Midbrain (tissue), 1 donor: Measurements from ENCODE around the gene SYPL1.
A peak's percentile ranks its signal among the peaks of the same experiment; 100 is the strongest.

ENCODE experiments used
- DNase-seq: peaks from one replicate; lab custom pipeline; 2025; lab: John Stamatoyannopoulos, UW

The SYPL1 gene

DNA sequence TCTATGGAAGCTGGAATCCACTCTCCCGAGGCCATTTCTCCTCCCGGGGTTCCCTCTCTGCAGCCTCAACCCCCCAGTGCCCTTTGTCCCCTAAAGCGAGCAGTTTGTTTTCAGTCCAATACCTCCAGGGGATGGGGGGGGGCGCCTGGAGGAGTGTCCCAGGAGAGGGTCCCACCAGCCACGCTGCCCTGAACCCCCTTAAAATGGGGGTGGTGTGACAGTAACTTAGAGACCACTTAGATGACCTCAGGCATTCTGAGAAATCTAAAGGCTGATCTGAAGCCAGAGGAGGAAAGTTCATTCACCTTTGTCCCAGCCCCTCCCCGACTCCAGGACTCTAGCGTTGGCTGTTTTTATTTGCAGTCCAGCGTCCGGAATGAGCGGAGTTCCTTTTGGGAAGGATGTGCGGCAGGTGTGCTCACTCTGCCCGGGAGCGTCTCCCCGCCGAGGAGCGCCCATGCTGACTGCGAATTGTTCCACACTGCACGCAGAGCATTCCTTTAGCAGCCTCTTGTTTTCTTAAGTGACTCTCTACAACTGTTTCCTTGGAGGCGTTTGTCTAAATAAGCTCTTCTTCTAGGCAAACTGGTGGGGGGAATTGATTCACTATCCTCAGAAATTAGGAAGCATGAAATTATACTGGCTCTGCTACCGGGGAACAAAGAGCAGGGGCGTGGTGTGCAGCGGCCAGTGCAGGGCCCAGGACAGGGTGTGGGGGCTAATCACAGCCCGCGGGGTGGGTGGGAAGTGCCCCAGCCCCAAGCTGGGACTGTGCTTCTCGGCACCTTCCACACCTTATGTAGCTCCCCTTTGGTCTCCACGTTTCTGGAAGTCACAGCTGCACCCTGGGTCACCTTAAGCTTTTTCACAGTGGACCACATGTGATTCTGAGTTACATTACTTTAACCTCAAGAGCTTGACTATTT lies 46.3 kb downstream of the SYPL1 start:
- no peak for DNase-seq

DNA sequence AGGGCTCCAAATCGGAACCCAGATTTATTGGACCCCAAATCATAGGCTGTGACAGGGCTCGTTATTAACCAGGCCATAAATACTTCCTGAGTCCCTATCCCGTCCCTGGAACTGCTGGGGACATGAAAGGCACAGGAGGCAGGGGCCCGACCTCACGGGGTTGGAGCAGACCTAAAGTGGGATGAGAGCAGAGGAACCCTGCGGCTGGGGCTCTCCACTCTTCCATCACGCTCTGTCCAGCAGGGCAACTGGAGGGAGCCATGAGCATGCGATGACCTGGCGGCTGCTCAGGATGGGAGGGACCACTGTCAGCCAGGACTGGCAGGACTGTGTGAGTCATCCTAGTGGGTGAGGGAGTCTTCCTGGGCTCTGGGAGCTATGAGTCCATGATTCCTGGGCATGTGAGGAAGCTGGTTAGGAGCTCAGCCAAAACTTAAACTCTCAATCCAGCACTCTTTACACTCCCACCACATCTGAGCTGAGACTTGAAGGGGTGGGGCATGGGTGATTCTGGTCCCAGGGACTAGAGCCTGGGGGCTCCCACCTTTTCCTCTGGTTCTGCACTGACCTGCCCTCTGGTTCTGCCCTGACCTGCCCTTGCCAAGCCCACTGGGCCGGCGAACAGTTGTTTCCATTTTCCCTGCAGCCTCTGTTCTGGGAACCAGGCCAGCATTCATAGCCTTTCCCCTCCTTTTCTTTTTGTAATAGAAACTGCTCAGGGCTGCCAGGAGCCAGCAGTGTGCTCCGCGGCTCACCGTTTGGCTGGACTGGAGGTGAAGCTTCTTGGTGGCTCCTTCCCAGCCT lies 47.1 kb downstream of the SYPL1 start:
- DNase-seq, result peak; percentile 87

DNA sequence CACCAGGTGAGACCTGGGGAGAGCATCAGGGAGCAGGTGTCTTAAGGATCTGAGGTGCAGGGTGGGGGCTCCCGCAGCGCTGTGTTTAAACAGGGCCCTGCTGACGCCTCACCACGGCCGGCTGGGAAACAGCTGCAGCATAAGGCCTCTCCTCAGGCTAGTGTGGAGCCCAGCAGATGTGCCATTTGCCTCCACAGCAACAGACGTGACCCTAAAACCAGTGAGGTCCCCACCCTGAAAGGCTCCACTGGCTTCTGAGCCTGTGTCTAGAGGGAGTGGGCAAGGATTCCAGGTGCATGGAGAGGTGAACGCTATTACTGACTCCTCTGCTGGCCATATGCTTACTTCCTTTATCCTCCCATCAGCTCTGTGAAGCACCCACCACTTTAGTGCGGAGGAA lies 47.8 kb downstream of the SYPL1 start:
- DNase-seq, result no peak

DNA sequence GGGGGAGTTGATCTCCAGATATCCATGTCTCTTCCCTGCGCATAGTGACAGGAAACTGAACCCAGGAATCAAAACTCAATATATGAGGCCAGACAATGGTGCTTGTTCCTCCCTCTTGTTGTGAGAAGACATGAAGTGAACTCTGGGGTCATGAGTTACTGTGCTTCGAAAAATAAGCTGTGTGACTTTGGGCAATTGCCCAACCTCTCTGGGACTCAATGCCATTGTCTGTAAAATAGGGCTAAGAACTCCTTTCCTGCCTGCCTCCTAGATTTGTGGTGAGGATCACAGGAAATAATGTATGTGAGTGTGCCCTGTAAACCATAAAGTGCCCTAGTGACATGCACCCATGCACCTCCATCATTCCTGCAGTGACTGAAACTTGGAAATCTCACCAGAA lies 48.4 kb downstream of the SYPL1 start:
- DNase-seq, result no peak

DNA sequence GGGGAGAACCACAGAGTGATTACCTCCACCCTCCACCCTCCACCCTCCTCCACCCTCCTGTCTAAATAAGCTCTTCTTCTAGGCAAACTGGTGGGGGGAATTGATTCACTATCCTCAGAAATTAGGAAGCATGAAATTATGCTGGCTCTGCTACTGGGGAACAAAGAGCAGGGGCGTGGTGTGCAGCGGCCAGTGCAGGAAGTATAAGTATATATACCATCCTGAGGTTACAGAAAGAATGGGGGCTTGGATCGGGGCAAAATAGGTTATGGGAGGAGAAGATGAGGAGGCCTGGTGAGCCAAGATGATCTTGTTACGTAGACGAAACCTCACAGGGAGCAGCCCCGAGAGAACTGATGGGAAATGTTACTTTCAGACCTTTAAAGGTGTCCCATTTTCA lies 49.1 kb downstream of the SYPL1 start:
- DNase-seq, result no peak

DNA sequence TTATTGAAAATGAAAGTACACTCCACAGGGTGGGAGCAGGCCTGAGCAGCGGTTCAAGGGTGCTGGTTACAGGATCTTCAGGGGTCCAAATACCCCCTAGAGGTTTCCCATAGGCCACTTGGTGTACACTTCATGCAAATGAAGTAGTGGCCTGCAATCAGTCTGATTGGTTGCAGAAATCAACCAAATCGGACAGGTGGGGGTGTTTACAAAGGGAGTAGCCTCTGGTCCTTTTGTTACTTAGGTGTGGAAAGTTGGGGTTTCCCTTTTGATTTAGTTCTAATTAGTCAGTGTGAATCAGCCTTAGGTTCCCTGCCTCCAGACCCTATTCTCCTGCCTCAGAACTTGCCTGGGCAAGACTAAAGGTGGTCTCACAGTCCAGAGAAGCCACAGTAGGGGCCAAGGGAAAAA lies 49.6 kb downstream of the SYPL1 start:
- DNase-seq, result no peak

DNA sequence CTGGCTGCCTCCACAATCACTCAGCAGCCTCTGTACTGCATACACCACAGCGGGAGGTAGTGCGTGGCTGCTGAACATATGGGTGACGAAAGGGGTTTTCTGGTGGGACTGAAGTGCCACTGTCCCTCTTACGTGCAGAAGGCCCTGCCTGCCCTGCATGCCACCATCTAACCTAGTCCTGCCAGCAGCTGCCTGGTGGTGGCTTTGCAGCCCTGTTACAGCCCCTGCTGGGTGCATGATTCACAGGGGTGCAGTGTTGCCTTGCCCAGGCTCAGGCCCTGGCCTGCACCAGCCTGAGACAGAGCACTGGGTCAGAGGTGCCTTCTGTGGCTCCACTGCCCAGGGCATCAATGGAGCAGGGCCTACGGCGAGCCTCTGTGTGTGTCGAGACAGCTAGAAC lies 50.1 kb downstream of the SYPL1 start:
- no peak for DNase-seq

DNA sequence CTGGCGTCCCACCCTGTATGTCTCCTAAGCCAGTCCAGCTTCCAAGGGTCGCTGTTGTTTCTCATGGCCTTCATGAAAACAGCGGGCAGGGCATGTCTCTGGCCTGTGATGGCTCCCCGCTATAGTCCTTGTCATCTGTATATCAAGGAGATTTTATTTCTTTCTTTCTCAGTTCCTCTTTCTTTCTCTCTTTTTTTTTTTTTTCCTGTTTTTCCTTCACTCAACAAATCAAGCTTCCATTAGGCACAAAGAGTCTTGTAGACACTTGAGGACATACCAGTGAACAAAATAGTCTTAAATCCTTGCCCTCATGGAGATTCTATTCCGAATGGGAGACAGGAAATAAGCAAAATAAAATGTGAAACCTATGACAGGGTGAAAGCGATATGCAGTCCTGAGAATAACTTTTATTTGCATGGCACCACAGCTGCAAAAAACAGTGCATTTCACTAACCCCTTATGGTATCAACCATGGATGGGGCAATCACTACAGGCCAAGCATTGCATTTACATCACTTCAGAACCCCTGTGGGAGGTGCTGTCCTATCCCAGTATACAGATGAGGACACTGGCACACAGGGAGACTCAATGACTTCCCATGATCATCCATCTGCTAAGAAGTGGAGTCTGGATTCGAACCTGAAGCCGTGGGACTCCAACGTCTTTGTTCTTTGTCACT lies 50.7 kb downstream of the SYPL1 start:
- no peak for DNase-seq

DNA sequence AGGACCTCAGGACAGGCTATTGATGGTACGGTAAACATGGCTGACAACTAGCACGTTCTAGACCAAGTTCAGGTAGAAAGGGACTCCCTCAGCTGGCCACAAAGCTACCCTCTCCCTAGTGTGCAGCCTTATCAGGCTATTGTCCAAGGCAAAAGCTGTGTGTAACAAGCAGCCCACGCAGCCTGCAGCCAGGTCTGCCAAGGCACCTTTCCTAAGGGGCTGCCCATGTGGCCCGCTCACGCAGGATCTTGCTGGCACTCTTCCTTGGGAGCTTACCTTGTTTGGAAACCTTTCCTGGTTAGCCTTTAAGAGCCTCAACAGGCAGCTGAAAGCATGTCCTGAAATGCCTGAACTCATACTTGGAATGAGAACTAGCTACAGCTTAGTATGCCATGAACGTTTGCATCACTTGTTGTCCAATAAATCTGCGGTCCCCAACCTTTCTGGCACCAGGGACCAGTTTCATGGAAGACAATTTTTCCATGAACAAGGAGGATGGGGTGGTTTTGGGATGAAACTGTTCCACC lies 51.7 kb downstream of the SYPL1 start:
- no peak for DNase-seq

DNA sequence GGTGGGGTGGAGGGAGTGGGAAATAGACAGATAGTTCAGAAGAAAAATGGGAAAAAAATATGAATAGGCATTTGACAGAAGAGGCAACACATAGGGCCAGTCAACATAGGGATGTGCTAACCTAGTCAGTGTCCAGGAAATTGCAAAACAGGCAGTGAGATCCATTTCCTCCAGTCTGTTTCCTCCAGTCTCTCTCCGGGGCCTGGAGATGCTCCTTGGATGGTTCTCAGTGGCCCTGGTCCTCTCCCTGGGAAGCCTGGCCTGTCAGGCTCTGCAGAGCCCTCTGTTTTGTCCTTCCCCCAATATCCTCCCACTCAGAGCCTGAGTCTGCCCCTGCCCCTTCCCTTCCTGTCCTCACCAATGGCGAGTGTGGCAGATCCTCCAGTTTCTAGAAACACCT lies 52.6 kb downstream of the SYPL1 start:
- no peak for DNase-seq

DNA sequence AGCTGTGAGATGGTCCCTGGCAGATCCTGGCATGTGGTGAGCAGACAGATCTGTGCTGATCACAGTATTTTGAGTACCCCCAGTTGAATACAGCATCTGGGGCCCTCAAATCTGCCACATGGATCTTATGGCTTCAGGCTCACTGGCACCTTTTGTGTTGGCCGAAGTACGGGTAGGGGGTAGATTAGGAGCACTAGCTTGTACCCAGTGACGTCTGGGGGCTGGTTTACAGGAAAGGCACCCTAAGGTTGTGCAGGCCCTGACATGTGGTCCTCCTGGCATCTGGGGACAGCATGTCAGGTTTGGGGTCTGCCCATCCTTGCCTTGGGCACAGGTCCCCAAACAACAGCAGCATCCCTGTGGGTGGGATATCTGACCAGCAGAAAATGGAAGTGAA lies 53.2 kb downstream of the SYPL1 start:
- peak; percentile 49 for DNase-seq

DNA sequence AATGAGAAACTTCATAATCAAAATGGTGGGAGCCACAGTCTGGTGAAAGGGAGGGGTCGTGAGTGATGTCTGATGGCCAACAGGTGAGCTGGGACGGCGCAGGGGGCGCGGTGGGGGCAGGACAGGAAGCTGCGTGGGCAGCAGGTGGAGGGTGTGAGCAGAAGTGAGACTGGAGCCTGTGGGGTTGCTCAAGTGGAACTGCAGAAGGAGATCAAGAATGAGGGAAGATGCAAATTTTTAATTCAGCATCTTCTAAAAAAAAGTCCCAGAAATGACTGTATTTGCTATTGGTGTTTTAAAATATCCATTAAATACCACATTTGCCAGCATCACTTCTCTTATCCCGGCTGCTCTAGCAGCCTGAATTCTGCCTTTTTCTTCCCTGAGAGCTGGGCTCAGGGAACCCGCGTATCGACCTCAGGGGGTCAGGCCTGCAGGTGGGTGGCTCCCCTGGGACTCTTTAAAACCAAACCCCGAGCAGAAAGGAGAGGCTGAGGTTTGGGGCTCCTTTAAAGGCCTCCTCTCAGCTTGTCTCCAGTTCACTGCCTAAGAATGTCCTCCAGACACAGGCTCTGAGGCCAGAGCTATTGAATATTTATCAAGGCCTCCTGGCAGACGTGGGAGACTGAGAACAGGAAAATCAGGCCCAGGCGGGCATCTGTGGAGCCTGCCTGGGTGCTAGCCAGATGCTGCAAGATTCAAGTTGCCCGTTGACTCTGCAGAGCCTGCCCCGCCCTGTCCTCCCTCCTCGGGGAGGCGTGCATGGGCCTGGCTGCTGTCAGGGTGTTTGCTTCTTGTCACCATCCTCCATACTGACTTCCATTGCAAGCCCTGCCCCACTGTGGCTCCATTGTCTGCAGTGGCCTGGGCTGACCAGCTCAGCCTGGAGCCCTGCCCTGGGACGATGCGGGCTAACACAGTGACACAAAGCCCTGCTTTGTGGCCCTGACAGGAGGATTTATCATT lies 53.9 kb downstream of the SYPL1 start:
- DNase-seq, result peak; percentile 87

DNA sequence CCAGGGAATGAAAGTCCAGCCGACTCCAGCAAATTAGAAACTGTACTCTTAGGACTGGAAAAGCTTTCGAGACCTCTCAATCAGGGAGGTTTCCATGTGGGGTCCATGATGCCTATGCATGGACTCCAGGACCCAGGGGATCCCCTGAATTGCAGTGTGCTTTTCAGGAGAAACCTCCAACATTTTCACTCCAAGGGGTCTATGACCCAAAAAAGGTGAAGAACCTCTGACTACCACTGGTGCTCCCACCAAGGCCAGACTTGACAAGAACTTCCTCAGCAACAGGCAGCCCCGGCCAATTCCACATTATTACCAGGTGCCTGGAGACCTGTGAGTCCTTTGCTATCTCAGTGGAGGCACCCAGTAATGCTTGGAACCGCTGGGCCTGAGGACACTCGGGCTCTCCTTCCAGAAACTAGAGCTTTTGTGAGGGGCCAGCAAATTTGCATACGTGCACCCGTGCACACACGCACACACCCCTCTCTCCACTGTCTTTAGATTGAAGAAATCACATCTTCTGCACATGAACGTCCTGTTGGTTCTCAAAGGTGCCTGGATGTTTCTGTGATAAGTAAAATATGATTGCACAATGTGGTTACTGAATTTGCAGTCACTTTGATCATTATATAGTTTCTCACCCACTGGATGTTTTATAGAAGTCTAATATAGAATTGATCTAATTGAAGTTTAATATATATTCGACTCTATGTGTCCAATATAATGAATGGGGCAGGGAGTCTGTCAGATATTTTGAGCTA lies 54.7 kb downstream of the SYPL1 start:
- DNase-seq, result no peak

DNA sequence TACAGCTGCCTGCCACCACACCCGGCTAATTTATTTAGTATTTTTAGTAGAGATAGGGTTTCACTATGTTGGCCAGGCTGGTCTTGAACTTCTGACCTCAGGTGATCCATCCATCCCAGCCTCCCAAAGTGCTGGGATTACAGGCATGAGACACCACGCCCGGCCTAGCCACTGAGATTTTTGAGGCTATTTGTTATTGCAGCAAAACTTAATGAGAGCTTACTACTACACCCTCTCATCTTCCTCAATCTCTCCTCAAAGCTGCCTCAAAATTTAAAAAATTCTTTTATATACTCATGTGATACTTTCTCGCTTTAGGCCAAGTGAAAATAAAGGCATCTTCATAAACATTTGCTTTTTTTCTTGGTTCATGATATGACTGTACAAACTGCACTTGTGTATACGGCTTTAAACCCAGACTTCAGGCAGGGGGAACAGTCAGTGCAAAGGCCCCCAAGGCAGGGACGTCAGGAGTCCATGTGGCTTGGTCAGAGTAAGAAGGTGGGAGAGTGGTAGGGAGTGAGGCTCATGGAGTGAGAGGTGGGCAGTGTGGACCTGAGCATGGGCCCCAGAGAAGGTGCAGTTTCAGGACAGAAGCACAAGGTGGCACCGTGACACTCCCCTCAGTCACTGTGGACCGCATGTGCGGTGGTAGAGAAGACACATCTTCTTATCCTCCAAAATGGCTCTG lies 55.5 kb downstream of the SYPL1 start:
- peak; percentile 85 for DNase-seq

DNA sequence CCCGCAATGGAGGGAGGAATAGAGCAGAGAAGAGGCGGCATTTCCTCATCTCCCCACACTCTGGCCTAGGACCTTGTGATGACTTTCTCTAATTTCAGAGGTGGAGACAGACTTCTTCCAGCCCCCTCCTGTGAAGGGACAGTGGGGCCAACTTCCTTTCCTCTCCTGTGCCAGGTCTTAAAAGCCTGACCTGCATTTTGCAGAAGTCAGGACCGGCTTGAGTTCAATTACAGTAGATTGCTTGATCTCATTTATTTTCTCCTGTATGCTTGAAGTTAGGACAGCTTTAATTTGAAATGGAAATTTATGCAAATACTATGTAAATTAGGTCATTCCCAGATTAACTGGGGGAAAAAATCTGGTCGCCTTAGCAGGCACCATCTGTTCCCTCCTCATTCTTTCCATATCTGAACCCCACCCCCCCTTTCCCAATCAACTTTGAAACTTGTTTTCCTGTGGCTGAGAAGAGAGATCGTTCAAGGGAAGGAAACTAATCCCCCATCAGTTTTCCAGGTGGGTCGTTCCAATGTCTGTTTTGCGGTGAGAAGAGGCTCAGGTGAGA lies 57.1 kb downstream of the SYPL1 start:
- no peak for DNase-seq

DNA sequence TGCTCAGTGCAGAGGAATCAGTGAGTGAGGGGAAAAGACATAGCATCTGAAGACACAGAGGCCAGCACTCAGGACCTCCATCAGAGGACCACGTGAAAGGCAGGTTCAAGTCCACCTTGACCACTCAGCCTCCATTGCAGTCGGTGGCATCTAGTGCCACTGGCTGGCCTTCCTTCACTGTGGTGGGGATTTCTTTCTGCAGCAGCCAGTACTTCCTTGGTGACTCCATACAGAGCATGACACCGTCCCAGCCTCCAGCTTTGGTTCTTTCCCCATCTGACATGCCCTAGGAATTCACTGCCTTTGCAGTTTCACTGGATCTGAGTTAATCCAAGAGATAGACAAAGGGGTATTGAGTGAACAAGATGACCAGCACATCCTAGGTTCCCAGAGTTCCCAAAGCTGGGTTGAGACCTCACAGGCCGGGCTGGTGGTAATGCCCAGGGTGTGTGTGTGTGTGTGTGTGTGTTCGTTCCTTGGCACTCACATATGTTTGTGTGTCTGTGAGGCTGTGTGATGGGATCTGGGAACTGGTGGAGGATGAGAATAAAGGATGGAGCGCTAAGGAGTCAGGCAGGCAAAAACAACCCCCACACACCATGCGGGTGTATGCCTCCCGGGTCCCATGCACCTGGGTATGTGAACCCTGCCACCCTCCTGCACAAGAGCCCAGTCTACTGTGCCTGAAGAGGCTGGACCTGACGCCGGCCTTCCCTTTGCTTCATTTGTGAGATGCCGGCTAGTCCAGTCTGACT lies 57.8 kb downstream of the SYPL1 start:
- DNase-seq, result no peak

DNA sequence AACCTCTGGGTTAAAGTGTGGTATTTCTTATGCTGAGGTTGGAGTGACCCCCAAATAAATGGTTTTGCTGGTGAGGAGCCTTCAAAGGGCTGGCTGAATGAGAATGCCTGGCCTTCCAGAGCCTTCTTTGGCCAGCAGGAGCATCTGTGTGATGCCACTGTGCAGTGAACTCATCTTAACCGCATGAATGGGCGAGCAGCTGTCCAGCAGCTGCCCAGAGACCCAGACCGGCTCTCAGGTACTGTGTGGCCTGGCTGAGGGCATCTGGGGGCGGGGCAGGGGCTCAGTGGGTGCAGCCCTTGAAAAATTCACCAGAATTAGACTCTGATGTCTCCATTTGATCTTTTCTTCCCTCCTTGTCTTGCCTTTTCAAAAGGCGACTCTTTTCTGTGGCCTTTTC lies 59.0 kb downstream of the SYPL1 start:
- DNase-seq, result no peak

DNA sequence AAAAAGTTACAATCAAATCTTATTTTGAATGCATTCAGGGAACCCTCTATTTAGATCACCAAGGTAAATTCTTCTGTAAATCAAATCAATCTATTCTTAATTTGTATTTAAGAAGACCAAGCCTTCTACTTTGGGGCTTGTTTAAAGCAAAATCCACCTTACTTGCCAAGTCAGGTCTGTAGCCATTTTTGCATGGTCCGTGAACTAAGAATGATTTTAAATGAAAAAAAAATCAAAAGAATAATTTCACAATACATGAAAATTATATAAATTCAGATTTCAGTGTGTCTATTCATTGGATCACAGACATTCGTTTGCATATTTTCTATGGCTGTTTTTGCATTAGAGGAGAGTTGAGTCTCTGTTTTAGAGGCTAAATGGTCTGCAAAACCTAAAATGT lies 59.4 kb downstream of the SYPL1 start:
- no peak for DNase-seq

DNA sequence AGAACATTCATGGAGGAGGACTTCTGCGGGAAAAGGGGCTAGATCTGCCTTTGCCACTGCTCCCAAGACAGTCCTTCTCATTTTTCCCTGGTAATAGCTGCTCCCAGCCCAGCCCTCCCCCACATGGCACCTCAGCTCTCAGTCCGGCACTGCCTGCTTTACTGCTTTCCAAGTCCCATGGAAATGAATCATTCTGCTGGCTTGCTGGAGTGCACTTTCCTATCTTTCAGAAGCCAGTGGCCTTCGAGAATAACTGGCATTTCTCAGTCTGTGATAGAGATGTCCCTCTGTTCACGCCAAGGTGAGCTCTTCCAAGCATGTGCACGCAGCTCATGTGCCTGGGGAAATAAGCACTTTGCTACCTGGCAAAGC lies 61.4 kb downstream of the SYPL1 start:
- no peak for DNase-seq
